HUDEP-2 (cell line): ENCODE measurements around the gene ITPR1.

Experiments used
- DNase-seq, 76 experiments: peaks; one replicate each; lab custom pipeline; 2025; ENCODE audit not compliant: unreplicated experiment in 76 of 76; lab: John Stamatoyannopoulos, UW

ITPR1 gene

GRCh38 chr3:4766716-4767499 is 273.8 kb downstream of the ITPR1 start:
- DNase-seq, result no peak

GRCh38 chr3:4768021-4768420 is 274.9 kb downstream of the ITPR1 start:
- DNase-seq, result no peak

GRCh38 chr3:4768521-4768920 is 275.4 kb downstream of the ITPR1 start:
- no peak for DNase-seq

- DNase-seq, result no peak
Observed at GRCh38 chr3:4770561-4770960, 277.4 kb downstream of the ITPR1 start.

GRCh38 chr3:4771243-4771642 is 278.1 kb downstream of the ITPR1 start:
- no peak for DNase-seq

GRCh38 chr3:4772171-4772804 is 279.1 kb downstream of the ITPR1 start:
- peak in 50 of 76 experiments; percentile 3 to 67 (median 38) for DNase-seq

GRCh38 chr3:4772858-4773257 is 279.7 kb downstream of the ITPR1 start:
- DNase-seq, result no peak

GRCh38 chr3:4773583-4773982 is 280.4 kb downstream of the ITPR1 start:
- no peak for DNase-seq

- DNase-seq, result no peak
Observed at GRCh38 chr3:4774531-4774930, 281.4 kb downstream of the ITPR1 start.

- DNase-seq, result no peak
Observed at GRCh38 chr3:4776399-4776979, 283.3 kb downstream of the ITPR1 start.

- DNase-seq, result no peak
Observed at GRCh38 chr3:4776980-4777581, 283.9 kb downstream of the ITPR1 start.

GRCh38 chr3:4778119-4778518 is 285.0 kb downstream of the ITPR1 start:
- no peak for DNase-seq

GRCh38 chr3:4778740-4779139 is 285.6 kb downstream of the ITPR1 start:
- DNase-seq, result no peak

GRCh38 chr3:4780545-4780957 is 287.4 kb downstream of the ITPR1 start:
- DNase-seq, result no peak

- DNase-seq, result no peak
Observed at GRCh38 chr3:4782095-4782494, 288.9 kb downstream of the ITPR1 start.

- DNase-seq, result no peak
Observed at GRCh38 chr3:4785551-4785950, 292.4 kb downstream of the ITPR1 start.

- DNase-seq, result no peak
Observed at GRCh38 chr3:4786431-4786830, 293.3 kb downstream of the ITPR1 start.

- DNase-seq, result no peak
Observed at GRCh38 chr3:4791358-4791757, 298.2 kb downstream of the ITPR1 start.

GRCh38 chr3:4793311-4793710 is 300.2 kb downstream of the ITPR1 start:
- no peak for DNase-seq

- DNase-seq, result no peak
Observed at GRCh38 chr3:4794331-4794730, 301.2 kb downstream of the ITPR1 start.

- DNase-seq, result no peak
Observed at GRCh38 chr3:4794798-4795197, 301.6 kb downstream of the ITPR1 start.

GRCh38 chr3:4795905-4796304 is 302.8 kb downstream of the ITPR1 start:
- DNase-seq, result no peak
